Inflammatory macrophage treated with lipopolysaccharide for 4 hours (primary cell): ENCODE results near the gene PABPC1L.
A peak's percentile ranks its signal among the peaks of the same experiment; 100 is the strongest.
"Not testable (repeated sequence)": the region's sequence is repeated elsewhere in the genome, so short reads cannot be mapped to it uniquely, and the experiment has no call there.

ENCODE experiments used
- DNase-seq: peaks from one replicate; pipeline ENCODE4 v3.0.0-alpha.2; 2020

PABPC1L gene

GRCh38 chr20:44909872-44910689 lies at the start of gene PABPC1L:
Gene PABPC1L (plus strand): TSS chr20:44910060. CDS start chr20:44910144, 84 bp downstream.
- DNase-seq, result peak; percentile 48

- DNase-seq, result no peak
Observed at GRCh38 chr20:44861531-44862006, 48.3 kb upstream of the PABPC1L start.

DNA sequence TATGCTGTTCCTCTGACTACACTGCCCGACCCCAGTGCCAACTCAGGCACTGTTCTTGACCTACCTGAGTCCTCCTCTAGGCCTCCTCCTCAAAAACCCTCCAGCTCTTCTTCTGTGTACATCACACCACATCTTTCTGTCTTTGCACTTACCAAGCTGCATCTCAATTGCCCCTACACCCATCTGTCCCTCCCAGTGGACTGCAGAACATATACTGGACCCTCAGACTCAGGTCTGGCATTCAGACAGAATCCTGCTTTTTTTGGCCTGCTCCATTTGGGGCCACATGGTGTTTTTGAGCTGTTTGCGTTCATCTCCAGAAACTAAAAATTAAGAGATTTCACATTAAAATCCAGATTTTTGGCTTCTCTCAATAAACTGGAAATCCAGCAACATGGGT lies 47.6 kb upstream of the PABPC1L start:
- no peak for DNase-seq

- not testable (repeated sequence) for DNase-seq
Observed at GRCh38 chr20:44863365-44864084, 46.3 kb upstream of the PABPC1L start.

DNA sequence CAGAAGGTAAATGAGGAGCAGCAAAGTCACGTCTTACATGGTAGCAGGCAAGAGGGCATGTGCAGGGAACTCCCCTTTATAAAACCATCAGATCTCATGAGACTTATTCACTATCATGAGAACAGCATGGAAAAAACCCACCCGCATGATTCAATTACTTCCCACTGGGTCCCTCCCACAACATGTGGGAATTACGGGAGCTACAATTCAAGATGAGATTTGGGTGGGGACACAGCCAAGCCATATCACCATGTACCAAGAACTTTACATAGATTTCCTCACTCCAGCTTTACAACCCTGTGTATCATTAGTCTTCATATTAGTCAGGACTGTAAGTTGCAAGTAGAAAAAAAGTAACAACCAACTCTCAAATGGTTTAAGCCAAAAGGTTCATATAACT lies 45.4 kb upstream of the PABPC1L start:
- DNase-seq, result peak; percentile 22

GRCh38 chr20:44866703-44867335 lies 43.0 kb upstream of the PABPC1L start:
- peak; percentile 86 for DNase-seq

DNA sequence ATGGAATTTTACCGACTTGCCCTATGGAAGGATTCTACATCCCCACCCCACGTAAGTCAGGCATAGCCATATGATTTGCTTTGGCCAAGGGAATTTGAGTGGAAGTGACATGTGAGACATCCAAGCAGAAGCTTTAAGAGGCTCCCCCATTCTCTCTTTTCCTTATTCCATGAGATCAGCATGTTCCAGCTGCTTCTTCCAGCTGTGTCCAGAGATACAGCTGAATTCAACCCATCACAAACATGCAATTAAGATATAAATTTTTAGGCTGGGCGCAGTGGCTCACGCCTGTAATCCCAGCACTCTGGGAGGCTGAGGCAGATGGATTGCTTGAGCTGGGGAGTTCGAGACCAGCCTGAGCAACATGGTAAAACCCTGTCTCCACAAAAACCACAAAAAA lies 40.4 kb upstream of the PABPC1L start:
- no peak for DNase-seq

DNA sequence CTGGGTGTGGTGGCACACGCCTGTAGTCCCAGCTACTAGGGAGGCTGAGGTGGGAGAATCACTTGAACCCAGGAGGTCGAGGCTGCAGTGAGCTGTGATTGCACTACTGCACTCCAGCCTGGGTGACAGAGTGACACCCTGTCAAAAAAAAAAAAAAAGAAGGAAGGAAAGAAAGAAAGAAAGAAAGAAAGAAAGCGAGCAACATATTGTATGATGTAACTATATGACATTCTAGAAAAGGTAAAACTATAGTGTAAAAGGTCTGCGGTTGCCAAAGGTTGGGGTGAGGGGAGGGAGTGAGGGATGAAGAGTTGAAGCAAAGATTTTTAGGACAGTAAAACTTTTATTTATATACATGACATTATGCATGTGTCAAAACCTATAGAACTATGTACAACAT lies 27.5 kb upstream of the PABPC1L start:
- not testable (repeated sequence) for DNase-seq

DNA sequence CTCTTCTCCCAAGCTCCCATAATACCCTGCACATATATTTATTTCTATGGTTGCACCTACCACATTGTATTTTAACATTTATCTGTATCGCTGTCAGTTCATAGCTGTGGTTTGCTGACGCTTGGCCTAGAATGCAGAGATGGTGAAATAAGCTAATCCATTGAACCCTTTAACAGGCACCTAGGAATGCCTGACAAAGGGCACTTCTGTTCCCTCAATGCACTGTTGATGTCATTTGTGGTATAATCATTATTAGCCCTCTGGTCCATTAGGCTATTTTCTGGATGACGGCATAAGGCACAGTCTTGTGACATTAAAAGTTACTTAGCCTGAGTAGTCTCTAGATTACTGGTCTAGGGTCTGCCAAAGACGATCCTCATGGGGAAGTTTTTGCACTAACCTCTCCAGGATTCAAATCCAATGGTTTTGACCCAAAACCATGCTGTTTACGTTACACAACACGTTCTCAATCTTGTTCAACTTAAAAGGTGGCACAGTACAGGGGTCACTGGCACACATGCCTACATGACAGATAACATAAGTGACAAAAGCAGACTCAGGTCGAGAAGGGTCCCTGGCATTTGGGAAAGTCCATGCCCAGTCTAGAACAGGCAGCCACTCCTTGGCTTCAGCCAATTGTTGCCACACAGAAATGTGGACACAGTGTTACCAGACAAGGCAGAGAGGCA lies 26.5 kb upstream of the PABPC1L start:
- DNase-seq, result no peak

DNA sequence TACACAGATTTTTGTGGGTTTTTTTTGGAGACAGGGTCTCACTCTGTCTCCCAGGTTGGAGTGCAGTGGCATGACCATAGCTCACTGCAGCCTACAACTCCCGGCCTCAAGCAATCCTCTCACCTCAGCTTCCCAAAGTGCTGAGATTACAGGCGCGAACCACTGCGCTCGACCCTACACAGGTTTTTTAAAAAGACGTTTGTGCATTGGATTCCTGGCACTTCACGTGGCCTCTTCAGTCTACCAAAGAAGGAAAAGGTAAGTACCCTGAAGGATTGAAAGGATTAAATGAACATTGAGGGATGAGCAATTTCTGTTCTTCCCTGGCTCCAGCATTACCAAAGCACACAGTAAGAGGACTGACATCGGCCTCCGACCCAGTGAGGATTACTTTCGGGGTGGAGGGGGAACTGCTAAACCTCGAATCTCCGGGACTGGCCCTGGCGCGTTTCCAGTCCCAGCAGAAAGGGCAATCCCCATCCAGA lies 24.9 kb upstream of the PABPC1L start:
- DNase-seq, result no peak

GRCh38 chr20:44885392-44886265 lies 24.2 kb upstream of the PABPC1L start, which contains the start of gene YWHAB:
Gene YWHAB (plus strand): TSS chr20:44885705. CDS start chr20:44901534, 15,829 bp downstream.
- peak; percentile 98 for DNase-seq

- DNase-seq, result no peak
Observed at GRCh38 chr20:44886266-44886651, 23.6 kb upstream of the PABPC1L start.

GRCh38 chr20:44886828-44887227 lies 23.0 kb upstream of the PABPC1L start:
- no peak for DNase-seq

DNA sequence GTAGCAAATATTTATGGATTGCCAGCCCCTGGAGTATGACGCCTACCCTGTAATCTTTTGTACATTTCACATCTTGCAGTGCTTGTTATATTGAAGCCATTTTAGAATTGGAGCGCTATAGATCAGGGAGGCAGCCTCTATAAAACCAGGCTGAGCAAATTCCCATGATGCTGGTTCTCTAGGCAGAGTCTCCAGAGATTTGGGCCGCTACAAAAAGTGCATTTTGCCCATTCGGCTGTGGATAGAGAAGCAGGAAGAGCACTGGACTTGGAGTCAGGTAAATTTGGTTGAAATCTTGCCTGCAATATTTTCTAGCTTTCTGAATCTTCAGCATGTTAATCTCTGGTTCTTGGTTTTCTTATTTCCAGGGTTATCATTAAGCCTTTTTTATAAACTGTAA lies 22.4 kb upstream of the PABPC1L start:
- no peak for DNase-seq

GRCh38 chr20:44888226-44889103 lies 21.4 kb upstream of the PABPC1L start:
- DNase-seq, result peak; percentile 25

DNA sequence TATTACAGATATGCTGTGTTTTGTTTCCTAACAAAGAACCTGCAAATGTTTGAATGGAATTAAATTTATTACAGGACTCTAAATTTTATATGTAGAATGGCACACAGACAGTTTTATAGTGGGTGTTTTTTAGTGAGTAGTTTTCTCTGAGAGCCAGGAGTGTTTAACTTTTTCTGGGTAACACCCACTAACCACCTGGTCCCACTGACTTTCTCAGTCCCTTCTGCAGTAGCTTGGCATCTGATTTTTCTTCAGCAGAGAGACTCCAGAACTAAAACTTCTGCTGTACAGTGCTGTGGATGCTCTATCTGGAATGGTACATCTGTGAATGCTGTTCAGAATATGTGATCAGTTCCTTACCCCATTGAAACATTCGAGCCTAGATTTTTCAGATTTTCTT lies 18.0 kb upstream of the PABPC1L start:
- no peak for DNase-seq

- DNase-seq, result no peak
Observed at GRCh38 chr20:44894959-44895358, 14.9 kb upstream of the PABPC1L start.

DNA sequence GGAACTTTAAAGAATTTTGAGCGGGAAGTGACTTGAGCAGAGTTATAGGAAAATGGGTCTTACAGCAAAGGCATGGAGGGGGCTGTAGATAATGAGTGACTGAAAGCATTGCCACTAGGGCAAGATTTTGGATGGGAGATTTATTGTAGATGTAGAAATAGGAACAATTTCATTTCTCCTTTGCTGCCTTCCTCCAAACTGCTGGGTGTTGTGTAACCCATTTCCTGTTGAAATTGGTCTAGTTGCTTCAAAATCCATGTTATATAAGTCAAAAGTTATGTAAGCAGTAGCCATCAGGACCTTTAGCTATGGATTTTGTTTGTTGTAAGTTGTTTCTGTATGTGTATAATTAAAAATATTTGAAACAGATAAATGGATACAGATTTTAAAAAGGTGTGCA lies 13.3 kb upstream of the PABPC1L start:
- DNase-seq, result peak; percentile 89

GRCh38 chr20:44897133-44897532 lies 12.7 kb upstream of the PABPC1L start:
- DNase-seq, result no peak

DNA sequence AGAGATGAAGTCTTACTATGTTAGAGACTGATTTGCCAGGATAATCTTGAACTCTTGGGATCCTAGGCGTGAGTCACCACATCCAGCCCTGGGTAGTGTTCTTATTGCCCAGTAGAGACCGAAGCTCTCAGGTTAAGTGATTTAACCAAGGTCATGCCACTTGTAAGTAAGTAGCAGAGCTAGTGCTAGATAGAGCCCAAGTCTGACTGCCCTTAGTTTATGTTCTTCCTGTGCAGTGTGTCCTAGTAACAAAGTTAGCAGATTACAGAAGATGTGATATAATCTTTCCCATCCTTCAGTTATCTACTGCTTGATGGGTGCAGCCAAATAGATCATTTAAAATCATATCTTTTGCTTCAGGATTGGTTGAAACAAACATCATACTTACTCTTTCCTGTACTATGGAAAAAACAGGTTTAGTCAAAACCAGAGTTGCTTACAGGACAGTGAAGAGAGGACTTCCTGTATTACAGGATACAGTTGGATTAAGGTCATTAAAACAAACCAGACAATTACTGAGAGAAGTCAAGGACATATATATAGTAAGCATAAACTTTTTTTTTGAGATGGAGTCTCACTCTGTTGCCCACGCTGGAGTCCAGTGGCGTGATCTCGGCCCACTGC lies 9.5 kb upstream of the PABPC1L start:
- DNase-seq, result no peak
